GM23338 (cell line): Measurements from ENCODE around the gene SMC1A.

Source experiments
- CREB1 ChIP-seq: fragments of 250-450 bp; sonication (Bioruptor Pico); IDR thresholded peaks from 2 replicates; pipeline ENCODE4 v1.5.0; 2020; ENCODE audit warnings: low read depth, mild to moderate bottlenecking, moderate library complexity
- EZH2 ChIP-seq: fragments of 200-600 bp; sonication (generic); IDR thresholded peaks from one replicate; pipeline ENCODE4 v1.8.0; 2017; ENCODE audit warnings: antibody characterized with exemption, mild to moderate bottlenecking, low read depth; ENCODE audit not compliant: unreplicated experiment
- EZH2phosphoT487 ChIP-seq: fragments of 200-600 bp; sonication (generic); IDR thresholded peaks from one replicate; pipeline ENCODE4 v1.8.1; 2018; ENCODE audit warnings: antibody characterized with exemption; ENCODE audit not compliant: unreplicated experiment
- JUNB ChIP-seq: IDR thresholded peaks from one replicate; pipeline ENCODE4 v1.6.1; 2016; ENCODE audit warnings: antibody characterized with exemption; ENCODE audit not compliant: unreplicated experiment
- NANOG ChIP-seq: IDR thresholded peaks from 2 replicates; pipeline ENCODE4 v1.6.1; 2016; ENCODE audit warnings: antibody characterized with exemption, borderline replicate concordance
- POLR2AphosphoS5 ChIP-seq: IDR thresholded peaks from 2 replicates; pipeline ENCODE4 v1.6.1; 2016; ENCODE audit warnings: antibody characterized with exemption, low read depth
- STAT1 ChIP-seq: IDR thresholded peaks from one replicate; pipeline ENCODE4 v1.6.1; 2016; ENCODE audit warnings: antibody characterized with exemption; ENCODE audit not compliant: unreplicated experiment
- ZNF114 ChIP-seq: fragments of 250-450 bp; sonication (Bioruptor Pico); IDR thresholded peaks from 2 replicates; pipeline ENCODE4 v1.5.0; 2020; ENCODE audit warnings: mild to moderate bottlenecking, moderate library complexity
- ZNF331 ChIP-seq: fragments of 250-450 bp; sonication (Bioruptor Pico); IDR thresholded peaks from 2 replicates; pipeline ENCODE4 v1.5.0; 2020; ENCODE audit warnings: low read depth, mild to moderate bottlenecking, moderate library complexity
- TF ChIP-seq, protein P1 (sequence below), 2 experiments: fragments of 200-600 bp in 1 of 2; sonication (generic) in 1 of 2; conservative IDR thresholded peaks; 2 replicates each; pipeline versions ENCODE4 v1.5.1 to v1.6.1; 2016 to 2017; ENCODE audit warnings: antibody characterized with exemption in 2 of 2, low read depth in 2 of 2, mild to moderate bottlenecking in 2 of 2, moderate library complexity in 1 of 2
- TF ChIP-seq, protein P2 (sequence below): IDR thresholded peaks from one replicate; pipeline ENCODE4 v1.6.1; 2018; ENCODE audit warnings: antibody characterized with exemption; ENCODE audit not compliant: unreplicated experiment
- TF ChIP-seq, protein P3 (sequence below): fragments of 250-450 bp; sonication (Bioruptor Pico); IDR thresholded peaks from 2 replicates; pipeline ENCODE4 v1.5.0; 2020; ENCODE audit warnings: mild to moderate bottlenecking, moderate library complexity
- TF ChIP-seq, protein P4 (sequence below): IDR thresholded peaks from 2 replicates; pipeline ENCODE4 v1.6.1; 2016; ENCODE audit warnings: antibody characterized with exemption

DNA sequence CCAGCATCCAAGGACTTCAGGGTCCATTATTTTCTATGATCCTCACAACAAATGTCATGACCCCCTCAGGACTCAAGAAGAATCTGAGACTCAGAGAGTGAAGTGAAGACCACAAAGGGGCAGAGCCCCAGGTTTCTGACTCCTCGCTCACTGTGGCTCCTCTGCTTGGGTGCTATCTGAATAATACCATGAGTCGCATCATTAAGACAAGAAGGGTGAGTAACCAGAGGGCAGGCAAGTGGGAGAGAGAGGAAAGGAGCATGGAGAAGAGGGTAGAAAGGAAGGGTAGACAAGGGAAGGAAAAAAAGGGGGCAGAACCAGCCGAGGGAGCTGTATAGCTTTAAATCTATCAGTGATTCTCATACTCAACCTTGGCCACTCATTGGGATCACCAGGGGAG, 27.2 kb upstream of the SMC1A start:
- TF ChIP-seq, protein P1, sequence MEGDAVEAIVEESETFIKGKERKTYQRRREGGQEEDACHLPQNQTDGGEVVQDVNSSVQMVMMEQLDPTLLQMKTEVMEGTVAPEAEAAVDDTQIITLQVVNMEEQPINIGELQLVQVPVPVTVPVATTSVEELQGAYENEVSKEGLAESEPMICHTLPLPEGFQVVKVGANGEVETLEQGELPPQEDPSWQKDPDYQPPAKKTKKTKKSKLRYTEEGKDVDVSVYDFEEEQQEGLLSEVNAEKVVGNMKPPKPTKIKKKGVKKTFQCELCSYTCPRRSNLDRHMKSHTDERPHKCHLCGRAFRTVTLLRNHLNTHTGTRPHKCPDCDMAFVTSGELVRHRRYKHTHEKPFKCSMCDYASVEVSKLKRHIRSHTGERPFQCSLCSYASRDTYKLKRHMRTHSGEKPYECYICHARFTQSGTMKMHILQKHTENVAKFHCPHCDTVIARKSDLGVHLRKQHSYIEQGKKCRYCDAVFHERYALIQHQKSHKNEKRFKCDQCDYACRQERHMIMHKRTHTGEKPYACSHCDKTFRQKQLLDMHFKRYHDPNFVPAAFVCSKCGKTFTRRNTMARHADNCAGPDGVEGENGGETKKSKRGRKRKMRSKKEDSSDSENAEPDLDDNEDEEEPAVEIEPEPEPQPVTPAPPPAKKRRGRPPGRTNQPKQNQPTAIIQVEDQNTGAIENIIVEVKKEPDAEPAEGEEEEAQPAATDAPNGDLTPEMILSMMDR (conservative IDR thresholded peaks at IDR 0.05; ENCODE audit: low read depth in 2 of 2) = no peak
- TF ChIP-seq POLR2AphosphoS5 (no peak), EZH2 (no peak), CREB1 (CRISPR knock-in tag) (no peak), ZNF331 (CRISPR knock-in tag) (no peak), STAT1 (no peak), EZH2phosphoT487 (no peak), NANOG (no peak), ZNF114 (CRISPR knock-in tag) (no peak), JUNB (no peak)
- TF ChIP-seq, protein P2, sequence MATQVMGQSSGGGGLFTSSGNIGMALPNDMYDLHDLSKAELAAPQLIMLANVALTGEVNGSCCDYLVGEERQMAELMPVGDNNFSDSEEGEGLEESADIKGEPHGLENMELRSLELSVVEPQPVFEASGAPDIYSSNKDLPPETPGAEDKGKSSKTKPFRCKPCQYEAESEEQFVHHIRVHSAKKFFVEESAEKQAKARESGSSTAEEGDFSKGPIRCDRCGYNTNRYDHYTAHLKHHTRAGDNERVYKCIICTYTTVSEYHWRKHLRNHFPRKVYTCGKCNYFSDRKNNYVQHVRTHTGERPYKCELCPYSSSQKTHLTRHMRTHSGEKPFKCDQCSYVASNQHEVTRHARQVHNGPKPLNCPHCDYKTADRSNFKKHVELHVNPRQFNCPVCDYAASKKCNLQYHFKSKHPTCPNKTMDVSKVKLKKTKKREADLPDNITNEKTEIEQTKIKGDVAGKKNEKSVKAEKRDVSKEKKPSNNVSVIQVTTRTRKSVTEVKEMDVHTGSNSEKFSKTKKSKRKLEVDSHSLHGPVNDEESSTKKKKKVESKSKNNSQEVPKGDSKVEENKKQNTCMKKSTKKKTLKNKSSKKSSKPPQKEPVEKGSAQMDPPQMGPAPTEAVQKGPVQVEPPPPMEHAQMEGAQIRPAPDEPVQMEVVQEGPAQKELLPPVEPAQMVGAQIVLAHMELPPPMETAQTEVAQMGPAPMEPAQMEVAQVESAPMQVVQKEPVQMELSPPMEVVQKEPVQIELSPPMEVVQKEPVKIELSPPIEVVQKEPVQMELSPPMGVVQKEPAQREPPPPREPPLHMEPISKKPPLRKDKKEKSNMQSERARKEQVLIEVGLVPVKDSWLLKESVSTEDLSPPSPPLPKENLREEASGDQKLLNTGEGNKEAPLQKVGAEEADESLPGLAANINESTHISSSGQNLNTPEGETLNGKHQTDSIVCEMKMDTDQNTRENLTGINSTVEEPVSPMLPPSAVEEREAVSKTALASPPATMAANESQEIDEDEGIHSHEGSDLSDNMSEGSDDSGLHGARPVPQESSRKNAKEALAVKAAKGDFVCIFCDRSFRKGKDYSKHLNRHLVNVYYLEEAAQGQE = no peak
- TF ChIP-seq, protein P3, sequence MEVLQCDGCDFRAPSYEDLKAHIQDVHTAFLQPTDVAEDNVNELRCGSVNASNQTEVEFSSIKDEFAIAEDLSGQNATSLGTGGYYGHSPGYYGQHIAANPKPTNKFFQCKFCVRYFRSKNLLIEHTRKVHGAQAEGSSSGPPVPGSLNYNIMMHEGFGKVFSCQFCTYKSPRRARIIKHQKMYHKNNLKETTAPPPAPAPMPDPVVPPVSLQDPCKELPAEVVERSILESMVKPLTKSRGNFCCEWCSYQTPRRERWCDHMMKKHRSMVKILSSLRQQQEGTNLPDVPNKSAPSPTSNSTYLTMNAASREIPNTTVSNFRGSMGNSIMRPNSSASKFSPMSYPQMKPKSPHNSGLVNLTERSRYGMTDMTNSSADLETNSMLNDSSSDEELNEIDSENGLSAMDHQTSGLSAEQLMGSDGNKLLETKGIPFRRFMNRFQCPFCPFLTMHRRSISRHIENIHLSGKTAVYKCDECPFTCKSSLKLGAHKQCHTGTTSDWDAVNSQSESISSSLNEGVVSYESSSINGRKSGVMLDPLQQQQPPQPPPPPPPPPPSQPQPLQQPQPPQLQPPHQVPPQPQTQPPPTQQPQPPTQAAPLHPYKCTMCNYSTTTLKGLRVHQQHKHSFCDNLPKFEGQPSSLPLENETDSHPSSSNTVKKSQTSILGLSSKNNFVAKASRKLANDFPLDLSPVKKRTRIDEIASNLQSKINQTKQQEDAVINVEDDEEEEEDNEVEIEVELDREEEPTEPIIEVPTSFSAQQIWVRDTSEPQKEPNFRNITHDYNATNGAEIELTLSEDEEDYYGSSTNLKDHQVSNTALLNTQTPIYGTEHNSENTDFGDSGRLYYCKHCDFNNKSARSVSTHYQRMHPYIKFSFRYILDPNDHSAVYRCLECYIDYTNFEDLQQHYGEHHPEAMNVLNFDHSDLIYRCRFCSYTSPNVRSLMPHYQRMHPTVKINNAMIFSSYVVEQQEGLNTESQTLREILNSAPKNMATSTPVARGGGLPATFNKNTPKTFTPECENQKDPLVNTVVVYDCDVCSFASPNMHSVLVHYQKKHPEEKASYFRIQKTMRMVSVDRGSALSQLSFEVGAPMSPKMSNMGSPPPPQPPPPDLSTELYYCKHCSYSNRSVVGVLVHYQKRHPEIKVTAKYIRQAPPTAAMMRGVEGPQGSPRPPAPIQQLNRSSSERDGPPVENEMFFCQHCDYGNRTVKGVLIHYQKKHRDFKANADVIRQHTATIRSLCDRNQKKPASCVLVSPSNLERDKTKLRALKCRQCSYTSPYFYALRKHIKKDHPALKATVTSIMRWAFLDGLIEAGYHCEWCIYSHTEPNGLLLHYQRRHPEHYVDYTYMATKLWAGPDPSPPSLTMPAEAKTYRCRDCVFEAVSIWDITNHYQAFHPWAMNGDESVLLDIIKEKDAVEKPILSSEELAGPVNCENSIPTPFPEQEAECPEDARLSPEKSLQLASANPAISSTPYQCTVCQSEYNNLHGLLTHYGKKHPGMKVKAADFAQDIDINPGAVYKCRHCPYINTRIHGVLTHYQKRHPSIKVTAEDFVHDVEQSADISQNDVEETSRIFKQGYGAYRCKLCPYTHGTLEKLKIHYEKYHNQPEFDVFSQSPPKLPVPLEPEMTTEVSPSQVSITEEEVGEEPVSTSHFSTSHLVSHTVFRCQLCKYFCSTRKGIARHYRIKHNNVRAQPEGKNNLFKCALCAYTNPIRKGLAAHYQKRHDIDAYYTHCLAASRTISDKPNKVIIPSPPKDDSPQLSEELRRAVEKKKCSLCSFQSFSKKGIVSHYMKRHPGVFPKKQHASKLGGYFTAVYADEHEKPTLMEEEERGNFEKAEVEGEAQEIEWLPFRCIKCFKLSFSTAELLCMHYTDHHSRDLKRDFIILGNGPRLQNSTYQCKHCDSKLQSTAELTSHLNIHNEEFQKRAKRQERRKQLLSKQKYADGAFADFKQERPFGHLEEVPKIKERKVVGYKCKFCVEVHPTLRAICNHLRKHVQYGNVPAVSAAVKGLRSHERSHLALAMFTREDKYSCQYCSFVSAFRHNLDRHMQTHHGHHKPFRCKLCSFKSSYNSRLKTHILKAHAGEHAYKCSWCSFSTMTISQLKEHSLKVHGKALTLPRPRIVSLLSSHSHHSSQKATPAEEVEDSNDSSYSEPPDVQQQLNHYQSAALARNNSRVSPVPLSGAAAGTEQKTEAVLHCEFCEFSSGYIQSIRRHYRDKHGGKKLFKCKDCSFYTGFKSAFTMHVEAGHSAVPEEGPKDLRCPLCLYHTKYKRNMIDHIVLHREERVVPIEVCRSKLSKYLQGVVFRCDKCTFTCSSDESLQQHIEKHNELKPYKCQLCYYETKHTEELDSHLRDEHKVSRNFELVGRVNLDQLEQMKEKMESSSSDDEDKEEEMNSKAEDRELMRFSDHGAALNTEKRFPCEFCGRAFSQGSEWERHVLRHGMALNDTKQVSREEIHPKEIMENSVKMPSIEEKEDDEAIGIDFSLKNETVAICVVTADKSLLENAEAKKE = no peak
- TF ChIP-seq, protein P4, sequence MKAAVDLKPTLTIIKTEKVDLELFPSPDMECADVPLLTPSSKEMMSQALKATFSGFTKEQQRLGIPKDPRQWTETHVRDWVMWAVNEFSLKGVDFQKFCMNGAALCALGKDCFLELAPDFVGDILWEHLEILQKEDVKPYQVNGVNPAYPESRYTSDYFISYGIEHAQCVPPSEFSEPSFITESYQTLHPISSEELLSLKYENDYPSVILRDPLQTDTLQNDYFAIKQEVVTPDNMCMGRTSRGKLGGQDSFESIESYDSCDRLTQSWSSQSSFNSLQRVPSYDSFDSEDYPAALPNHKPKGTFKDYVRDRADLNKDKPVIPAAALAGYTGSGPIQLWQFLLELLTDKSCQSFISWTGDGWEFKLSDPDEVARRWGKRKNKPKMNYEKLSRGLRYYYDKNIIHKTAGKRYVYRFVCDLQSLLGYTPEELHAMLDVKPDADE = no peak
